Right lobe of liver (tissue), 6 donors: ENCODE data around the gene SDK1. TPM values are rescaled to one million over a fixed set of nuclear protein-coding genes. Genes with fewer than 3 reads are reported as not detected.

Experiments
- ATAC-seq, 4 donors: fragments of 200-7000 bp; cut with Tn5 transposase; one replicate each; pipeline ENCODE4 v1.9.1; 2020; ENCODE audit warnings: mild to moderate bottlenecking in 4 of 4, moderate library complexity in 4 of 4
- DNase-seq, 3 donors: peaks; one replicate each; pipeline ENCODE4 v3.0.0-alpha.2; 2020
- H3K27ac ChIP-seq, 3 donors: fragments of 200-600 bp; one replicate each; pipeline ENCODE4 v1.8.0; 2022
- H3K27me3 ChIP-seq, 2 donors: fragments of 200-600 bp; one replicate each; pipeline ENCODE4 v1.8.0; 2022
- H3K36me3 ChIP-seq, 4 donors: fragments of 200-600 bp; sonication (generic) in 1 of 4; one replicate each; pipeline versions ENCODE4 v1.5.1 to v1.8.0; 2017 to 2022; ENCODE audit warnings: control low read depth in 1 of 4
- H3K4me1 ChIP-seq, 4 donors: fragments of 200-600 bp; sonication (generic) in 1 of 4; one replicate each; pipeline versions ENCODE4 v1.5.1 to v1.8.0; 2017 to 2022; ENCODE audit warnings: control low read depth in 1 of 4
- H3K4me3 ChIP-seq, 3 donors: fragments of 200-600 bp; one replicate each; pipeline ENCODE4 v1.8.0; 2022
- H3K9me3 ChIP-seq, 4 donors: fragments of 200-600 bp; sonication (generic) in 1 of 4; one replicate each; pipeline versions ENCODE4 v1.5.1 to v1.8.0; 2017 to 2022; ENCODE audit warnings: control low read depth in 1 of 4
- POLR2A ChIP-seq: fragments of 450-650 bp; IDR thresholded peaks from one replicate; pipeline ENCODE4 v1.6.1; 2017; ENCODE audit warnings: antibody characterized with exemption, mild to moderate bottlenecking
- WGBS: methylation state at CpG from one replicate; pipeline ENCODE4 v1.1.6; 2018; ENCODE audit warnings: low coverage, low lambda C conversion rate; ENCODE audit not compliant: insufficient coverage; ENCODE audit errors: missing lambda C conversion rate; 5-methylcytosine and 5-hydroxymethylcytosine counted together
- intact Hi-C, 2 donors: fragments of 100-400 bp; cut with DNase I; formaldehyde crosslinking; loops; one replicate each; pipeline versions ENCODE4 v1.11.2 to v1.14.1; 2022
- total RNA-seq, 6 experiments: library from RNA; depleted of rRNA in 2 of 6; stranded (reverse); fragments of >200 nt in 2 of 6; fragmentation: NEBNext Ultra II Directional in 3 of 6; extraction: Animal tissue kit (Norgen Biotek cat#: 25700) in 3 of 6; gene quantifications; one replicate each; pipeline versions ENCODE4 v1.1.0 to v1.2.4, GENCODE V29; 2016 to 2023
- TF ChIP-seq, protein P1 (sequence below), 4 donors: fragments of 200-600 bp in 3 of 4; fragments of 450-650 bp in 1 of 4; IDR thresholded peaks; one replicate each; pipeline versions ENCODE4 v1.5.1 to v1.8.0; 2016 to 2022; ENCODE audit warnings: antibody characterized with exemption in 4 of 4, mild to moderate bottlenecking in 2 of 4
- donor health status: DM: no; HTN: yes; CAD: no.
- donor health status: DM: no; HTN: no; CAD: no.
- donor health status: DM: no; HTN: no; CAD: no.
- donor health status: DM: no; HTN: yes; CAD: no.
- donor health status: DM: no; HTN: yes; CAD: no.

The SDK1 gene
- total RNA-seq, 6 experiments from 2014 or later = 0.07 to 1.4 (median 0.65) TPM

DNA sequence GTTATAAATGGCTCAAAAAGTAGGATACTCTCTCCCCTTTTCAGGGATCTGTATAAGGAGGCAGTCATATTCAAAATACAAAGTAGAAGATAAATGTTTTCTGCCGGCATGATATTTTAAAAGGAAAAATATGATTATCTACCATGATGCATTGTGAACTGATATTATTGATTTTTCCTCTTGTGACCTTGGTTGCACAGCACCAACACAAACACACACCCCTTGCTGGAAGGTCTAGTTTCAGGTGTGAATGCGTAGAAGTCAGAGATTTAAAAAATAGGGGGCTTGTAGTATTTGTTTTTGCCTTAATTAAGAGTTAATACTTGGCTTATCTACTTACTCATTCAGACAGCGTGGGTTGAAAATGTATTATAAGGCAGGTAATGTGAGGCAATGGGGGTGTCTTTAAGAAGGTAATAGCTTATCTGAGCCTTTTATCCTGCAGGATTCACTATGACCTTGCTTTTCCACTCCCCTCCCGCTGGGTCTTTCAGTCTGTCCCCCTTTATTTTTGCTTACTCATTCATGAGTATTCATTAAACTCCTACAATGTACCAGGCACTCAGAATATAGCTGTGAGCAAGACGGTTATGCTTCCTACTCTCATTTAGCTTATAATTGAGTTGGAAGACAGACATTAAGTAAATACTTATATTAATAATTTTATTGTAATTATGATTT is 390.6 kb downstream of the SDK1 start:
- Histone ChIP-seq H3K9me3 (no peaks in the 10 kb centered on the region), H3K27me3 (no peaks in the 10 kb centered on the region), H3K4me1 (no peaks in the 10 kb centered on the region), H3K4me3 (no peak overlapping the region), H3K36me3 (no peaks in the 10 kb centered on the region), H3K27ac (no peak overlapping the region)
- intact Hi-C loops = no loop called here
- DNase-seq (no peak), ATAC-seq (no peak)
- 44% methylated on average over 5 of the region's 5 CpGs for WGBS
- no peak for TF ChIP-seq POLR2A
- TF ChIP-seq, protein P1, sequence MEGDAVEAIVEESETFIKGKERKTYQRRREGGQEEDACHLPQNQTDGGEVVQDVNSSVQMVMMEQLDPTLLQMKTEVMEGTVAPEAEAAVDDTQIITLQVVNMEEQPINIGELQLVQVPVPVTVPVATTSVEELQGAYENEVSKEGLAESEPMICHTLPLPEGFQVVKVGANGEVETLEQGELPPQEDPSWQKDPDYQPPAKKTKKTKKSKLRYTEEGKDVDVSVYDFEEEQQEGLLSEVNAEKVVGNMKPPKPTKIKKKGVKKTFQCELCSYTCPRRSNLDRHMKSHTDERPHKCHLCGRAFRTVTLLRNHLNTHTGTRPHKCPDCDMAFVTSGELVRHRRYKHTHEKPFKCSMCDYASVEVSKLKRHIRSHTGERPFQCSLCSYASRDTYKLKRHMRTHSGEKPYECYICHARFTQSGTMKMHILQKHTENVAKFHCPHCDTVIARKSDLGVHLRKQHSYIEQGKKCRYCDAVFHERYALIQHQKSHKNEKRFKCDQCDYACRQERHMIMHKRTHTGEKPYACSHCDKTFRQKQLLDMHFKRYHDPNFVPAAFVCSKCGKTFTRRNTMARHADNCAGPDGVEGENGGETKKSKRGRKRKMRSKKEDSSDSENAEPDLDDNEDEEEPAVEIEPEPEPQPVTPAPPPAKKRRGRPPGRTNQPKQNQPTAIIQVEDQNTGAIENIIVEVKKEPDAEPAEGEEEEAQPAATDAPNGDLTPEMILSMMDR (IDR thresholded peaks at IDR 0.05) = no peak

DNA sequence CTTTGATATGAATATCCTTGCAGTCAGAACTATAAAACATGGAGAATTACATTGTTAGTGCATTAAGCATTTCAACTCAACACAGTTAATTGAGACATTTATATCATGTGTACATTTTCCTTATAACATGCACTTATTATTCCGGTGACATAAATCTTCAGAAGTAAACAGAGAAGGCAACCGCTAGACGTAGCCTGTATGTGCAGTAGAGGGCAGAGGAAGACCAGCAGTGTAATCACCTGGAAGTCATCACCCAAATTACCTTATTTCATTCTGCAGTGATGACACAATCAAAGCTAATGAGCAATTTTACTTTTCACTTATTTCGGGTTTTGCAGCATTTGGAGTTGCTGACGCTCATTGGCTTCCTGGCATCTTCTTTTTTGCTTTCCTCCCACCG is 394.6 kb downstream of the SDK1 start:
- 77% methylated on average over 6 of the region's 6 CpGs for WGBS
- no peak for ATAC-seq
- TF ChIP-seq POLR2A = no peak
- TF ChIP-seq, protein P1 (IDR thresholded peaks at IDR 0.05) = peak in 2 of 4 donors; percentile 9 to 10
- no peaks in the 10 kb centered on the region for H3K9me3 ChIP-seq
- DNase-seq = no peak
- intact Hi-C loops = no loop called here
- no peak overlapping the region for H3K4me3 ChIP-seq
- H3K27ac ChIP-seq = no peak overlapping the region
- H3K36me3 ChIP-seq = no peaks in the 10 kb centered on the region
- H3K4me1 ChIP-seq = no peaks in the 10 kb centered on the region
- H3K27me3 ChIP-seq = no peaks in the 10 kb centered on the region

DNA sequence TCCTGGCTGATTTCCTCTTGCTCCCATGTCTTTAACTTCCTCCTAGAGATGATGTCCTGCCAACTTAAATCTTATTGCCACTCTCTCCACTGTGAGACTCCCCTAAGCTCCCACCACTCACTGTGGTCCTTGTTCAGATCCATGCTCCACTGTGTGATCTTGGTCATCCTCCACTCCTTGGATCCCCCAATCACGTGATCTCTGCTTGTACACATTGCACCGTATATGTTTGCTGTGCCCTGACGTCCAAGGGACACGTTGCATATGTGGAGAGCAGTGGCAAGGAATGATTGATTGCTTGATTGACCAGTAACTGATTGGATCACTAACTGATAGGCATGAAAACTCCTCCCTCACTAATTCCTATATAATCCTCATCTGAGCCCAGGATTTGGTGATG is 395.1 kb downstream of the SDK1 start:
- H3K4me1 ChIP-seq = no peaks in the 10 kb centered on the region
- ATAC-seq = no peak
- no peak overlapping the region for H3K27ac ChIP-seq
- H3K27me3 ChIP-seq = no peaks in the 10 kb centered on the region
- TF ChIP-seq, protein P1 (IDR thresholded peaks at IDR 0.05) = no peak
- TF ChIP-seq POLR2A = no peak
- WGBS = 51% methylated on average over 4 of the region's 4 CpGs
- DNase-seq = no peak
- H3K36me3 ChIP-seq = no peaks in the 10 kb centered on the region
- H3K4me3 ChIP-seq = no peak overlapping the region
- no peaks in the 10 kb centered on the region for H3K9me3 ChIP-seq
- intact Hi-C loops = no loop called here

DNA sequence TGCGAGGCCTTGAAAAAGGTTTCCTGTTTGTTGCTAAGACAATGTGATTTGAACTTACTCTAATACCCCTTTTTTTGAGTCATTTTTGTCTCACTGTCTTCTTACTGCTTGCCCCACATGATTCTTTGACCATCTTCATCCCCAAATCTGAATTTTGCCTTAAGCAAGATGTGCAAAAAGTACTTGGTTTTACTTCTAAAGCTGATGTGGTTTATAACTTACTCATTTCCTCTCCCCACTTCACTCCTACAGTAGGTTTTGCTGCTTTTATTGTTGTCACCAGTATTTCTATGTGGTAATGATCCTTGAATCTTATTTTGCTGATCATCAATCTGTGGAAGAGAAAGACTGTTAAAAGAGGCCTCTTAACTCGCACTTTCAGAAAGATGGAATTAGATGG is 396.4 kb downstream of the SDK1 start:
- no peaks in the 10 kb centered on the region for H3K27me3 ChIP-seq
- DNase-seq = no peak
- no peaks in the 10 kb centered on the region for H3K9me3 ChIP-seq
- intact Hi-C loops = no loop called here
- no peak overlapping the region for H3K4me3 ChIP-seq
- WGBS = 61% methylated on average over 2 of the region's 2 CpGs
- no peak for TF ChIP-seq POLR2A
- TF ChIP-seq, protein P1 (IDR thresholded peaks at IDR 0.05) = no peak
- ATAC-seq = no peak
- H3K27ac ChIP-seq = no peak overlapping the region
- H3K36me3 ChIP-seq = no peaks in the 10 kb centered on the region
- no peaks in the 10 kb centered on the region for H3K4me1 ChIP-seq
